Liver (tissue), 9 donors: ENCODE data around the gene CDH26. TPM values are rescaled to one million over a fixed set of nuclear protein-coding genes. Genes with fewer than 3 reads are reported as not detected.

ENCODE experiments used
- DNase-seq: peaks from one replicate; pipeline ENCODE4 v3.0.0-alpha.2; 2017; ENCODE audit warnings: low spot score
- H3K27ac ChIP-seq, 2 donors: one replicate each; pipeline ENCODE4 v1.7.0; 2013; ENCODE audit warnings: inconsistent platforms in 2 of 2, low read length in 2 of 2, control low read depth in 1 of 2, low read depth in 1 of 2, mild to moderate bottlenecking in 1 of 2
- H3K27me3 ChIP-seq, 4 donors: one replicate each; pipeline versions ENCODE4 v1.6.1 to v1.7.0; 2013; ENCODE audit warnings: low read length in 3 of 4, inconsistent platforms in 1 of 4, mild to moderate bottlenecking in 1 of 4, moderate library complexity in 1 of 4; ENCODE audit not compliant: control insufficient read depth in 4 of 4, insufficient read depth in 4 of 4
- H3K36me3 ChIP-seq, 4 donors: one replicate each; pipeline versions ENCODE4 v1.6.1 to v1.7.0; 2013; ENCODE audit warnings: low read length in 3 of 4, mild to moderate bottlenecking in 3 of 4, low read depth in 1 of 4, moderate library complexity in 1 of 4; ENCODE audit not compliant: control insufficient read depth in 4 of 4, insufficient read depth in 3 of 4
- H3K4me1 ChIP-seq, 4 donors: one replicate each; pipeline versions ENCODE4 v1.6.1 to v1.7.0; 2013; ENCODE audit warnings: low read length in 3 of 4, mild to moderate bottlenecking in 3 of 4, moderate library complexity in 1 of 4; ENCODE audit not compliant: control insufficient read depth in 4 of 4, insufficient read depth in 4 of 4
- H3K4me3 ChIP-seq, 3 donors: one replicate each; pipeline versions ENCODE4 v1.6.1 to v1.7.0; 2013; ENCODE audit warnings: low read length in 3 of 3, control low read depth in 1 of 3, low read depth in 1 of 3, mild to moderate bottlenecking in 1 of 3
- H3K9ac ChIP-seq, 2 donors: one replicate each; pipeline ENCODE4 v1.7.0; 2013; ENCODE audit warnings: low read length in 2 of 2, mild to moderate bottlenecking in 2 of 2, moderate library complexity in 2 of 2, control low read depth in 1 of 2, low read depth in 1 of 2
- H3K9me3 ChIP-seq, 4 donors: one replicate each; pipeline versions ENCODE4 v1.6.1 to v1.7.0; 2013; ENCODE audit warnings: low read length in 3 of 4; ENCODE audit not compliant: control insufficient read depth in 4 of 4
- ATF3 ChIP-seq: IDR thresholded peaks from 2 replicates; pipeline ENCODE4 v1.6.1; 2016; ENCODE audit warnings: antibody characterized with exemption
- CTCF ChIP-seq: fragments of 150-350 bp; IDR thresholded peaks from 2 replicates; pipeline ENCODE4 v1.5.1; 2017; ENCODE audit warnings: improper control_type of control experiment, low read depth, low read length; ENCODE audit not compliant: missing input control
- EGR1 ChIP-seq, 2 donors: IDR thresholded peaks; 2 replicates each; pipeline ENCODE4 v1.6.1; 2016 to 2018; ENCODE audit warnings: antibody characterized with exemption in 2 of 2, low read depth in 2 of 2
- FOXA1 ChIP-seq: IDR thresholded peaks from 2 replicates; pipeline ENCODE4 v1.6.1; 2016; ENCODE audit warnings: antibody characterized with exemption
- FOXA2 ChIP-seq: IDR thresholded peaks from 2 replicates; pipeline ENCODE4 v1.6.1; 2016; ENCODE audit warnings: antibody characterized with exemption
- GABPA ChIP-seq, 2 donors: IDR thresholded peaks in 1 of 2; conservative IDR thresholded peaks in 1 of 2; 2 replicates each; pipeline ENCODE4 v1.6.1; 2016; ENCODE audit warnings: antibody characterized with exemption in 2 of 2, mild to moderate bottlenecking in 1 of 2, moderate library complexity in 1 of 2
- HNF4A ChIP-seq, 2 donors: conservative IDR thresholded peaks; 2 replicates each; pipeline ENCODE4 v1.6.1; 2016; ENCODE audit warnings: antibody characterized with exemption in 2 of 2, mild to moderate bottlenecking in 2 of 2
- HNF4G ChIP-seq: IDR thresholded peaks from 2 replicates; pipeline ENCODE4 v1.6.1; 2016; ENCODE audit warnings: antibody characterized with exemption
- JUND ChIP-seq, 2 donors: IDR thresholded peaks; 2 replicates each; pipeline ENCODE4 v1.6.1; 2016; ENCODE audit warnings: antibody characterized with exemption in 2 of 2
- MAX ChIP-seq: IDR thresholded peaks from 2 replicates; pipeline ENCODE4 v1.6.1; 2016; ENCODE audit warnings: antibody characterized with exemption
- NR2F2 ChIP-seq: IDR thresholded peaks from 2 replicates; pipeline ENCODE4 v1.6.1; 2016; ENCODE audit warnings: antibody characterized with exemption
- RAD21 ChIP-seq, 2 donors: IDR thresholded peaks; 2 replicates each; pipeline ENCODE4 v1.6.1; 2016; ENCODE audit warnings: antibody characterized with exemption in 2 of 2, mild to moderate bottlenecking in 2 of 2
- REST ChIP-seq: IDR thresholded peaks from 2 replicates; pipeline ENCODE4 v1.6.1; 2016; ENCODE audit warnings: antibody characterized with exemption, mild to moderate bottlenecking
- RXRA ChIP-seq, 2 donors: IDR thresholded peaks; 2 replicates each; pipeline ENCODE4 v1.6.1; 2017 to 2018; ENCODE audit warnings: antibody characterized with exemption in 2 of 2, mild to moderate bottlenecking in 1 of 2
- SP1 ChIP-seq: IDR thresholded peaks from 2 replicates; pipeline ENCODE4 v1.6.1; 2018; ENCODE audit warnings: antibody characterized with exemption, mild to moderate bottlenecking
- TAF1 ChIP-seq: conservative IDR thresholded peaks from 2 replicates; pipeline ENCODE4 v1.6.1; 2016; ENCODE audit warnings: antibody characterized with exemption, mild to moderate bottlenecking
- YY1 ChIP-seq: IDR thresholded peaks from 2 replicates; pipeline ENCODE4 v1.6.1; 2016; ENCODE audit warnings: antibody characterized with exemption, mild to moderate bottlenecking
- ZBTB33 ChIP-seq: IDR thresholded peaks from 2 replicates; pipeline ENCODE4 v1.6.1; 2016; ENCODE audit warnings: antibody characterized with exemption
- WGBS: extraction: QIAGEN DNeasy Blood & Tissue Kit; methylation state at CpG from one replicate; pipeline ENCODE4 v1.1.7; 2013; 5-methylcytosine and 5-hydroxymethylcytosine counted together
- polyA plus RNA-seq, 2 donors: library from polyadenylated mRNA; stranded (reverse) in 1 of 2; unstranded in 1 of 2; fragments of 200-250 nt in 1 of 2; fragments of >200 nt in 1 of 2; fragmentation: Nextera tagmentation in 1 of 2; extraction: Ambion mirVana in 1 of 2; gene quantifications; one replicate each; pipeline versions ENCODE4 v1.2.1 to v1.2.3, GENCODE V29; 2013 to 2015
- total RNA-seq, 2 donors: library from RNA; depleted of rRNA; stranded (reverse); fragments of >200 nt; gene quantifications; one replicate each; pipeline ENCODE4 v1.2.3, GENCODE V29; 2014
- donor health status: healthy.
- donor health status: healthy.
- donor health status: healthy.
- donor health status: healthy.
- donor health status: healthy.

The CDH26 gene
- total and polyA plus RNA-seq, 4 donors, result 0.03 to 0.70 (median 0.43) TPM

- no peak overlapping the region for H3K4me3 ChIP-seq
- no peaks in the 10 kb centered on the region for H3K36me3 ChIP-seq
- H3K4me1 ChIP-seq, result peaks cover 0 to 5% (median 0%) of the 10 kb centered on the region in 4 donors
- no peak for DNase-seq
- no peak overlapping the region for H3K27ac ChIP-seq
- peaks cover 0 to 2% (median 0%) of the 10 kb centered on the region in 4 donors for H3K27me3 ChIP-seq
- TF ChIP-seq MAX (no peak), HNF4G (no peak), RAD21 (IDR thresholded peaks at IDR 0.05) (no peak), ATF3 (no peak), NR2F2 (no peak), JUND (IDR thresholded peaks at IDR 0.05) (no peak), FOXA1 (no peak), RXRA (IDR thresholded peaks at IDR 0.05) (no peak), FOXA2 (no peak), CTCF (no peak), EGR1 (IDR thresholded peaks at IDR 0.05; ENCODE audit: low read depth in 2 of 2) (no peak), TAF1 (no peak), GABPA (IDR thresholded peaks at IDR 0.05 in 1 of 2, conservative IDR thresholded peaks at IDR 0.05 in 1 of 2) (no peak), HNF4A (conservative IDR thresholded peaks at IDR 0.05) (no peak), ZBTB33 (no peak), YY1 (no peak), REST (no peak), SP1 (no peak)
- H3K9ac ChIP-seq, result no peak overlapping the region
- WGBS, result 89% methylated on average over 6 of the region's 6 CpGs
- H3K9me3 ChIP-seq, result peaks cover 0 to 3% (median 0%) of the 10 kb centered on the region in 4 donors
These were observed 18.0 kb downstream of the CDH26 start for GRCh38 chr20:59976156-59976782.
